WERI-Rb-1 (cell line): ENCODE measurements around the gene LNPEP.

Source experiments
- DNase-seq: peaks from one replicate; pipeline ENCODE4 v3.0.0-alpha.2; 2020
- H3K27ac ChIP-seq: fragments of 250-450 bp; sonication (Bioruptor Pico); 2 replicates; pipeline ENCODE4 v1.5.1; 2020; ENCODE audit warnings: mild to moderate bottlenecking, moderate library complexity
- H3K27me3 ChIP-seq: fragments of 250-450 bp; sonication (Bioruptor Pico); 2 replicates; pipeline ENCODE4 v1.5.1; 2021; ENCODE audit warnings: mild to moderate bottlenecking, low read depth, moderate library complexity; ENCODE audit not compliant: insufficient read depth, severe bottlenecking
- H3K36me3 ChIP-seq: fragments of 250-450 bp; sonication (Bioruptor Pico); 2 replicates; pipeline ENCODE4 v1.5.1; 2020; ENCODE audit warnings: mild to moderate bottlenecking, moderate library complexity
- H3K4me3 ChIP-seq: 2 replicates; pipeline ENCODE4 v1.5.1; 2011; ENCODE audit warnings: low read depth, mild to moderate bottlenecking, control low read depth, low read length
- H3K9me3 ChIP-seq: fragments of 250-450 bp; sonication (Bioruptor Pico); 2 replicates; pipeline ENCODE4 v1.5.1; 2021; ENCODE audit warnings: mild to moderate bottlenecking, moderate library complexity; ENCODE audit not compliant: severe bottlenecking
- CTCF ChIP-seq: IDR thresholded peaks from 2 replicates; pipeline ENCODE4 v1.5.1; 2011; ENCODE audit warnings: low read depth, mild to moderate bottlenecking, control low read depth, inconsistent platforms, low read length

The LNPEP gene

GRCh38 chr5:97049175-97049574, 113.3 kb downstream of the LNPEP start:
- H3K4me3 ChIP-seq = no peak overlapping the region
- no peak for DNase-seq
- no peak for TF ChIP-seq CTCF
- H3K9me3 ChIP-seq = no peaks in the 10 kb centered on the region
- no peaks in the 10 kb centered on the region for H3K36me3 ChIP-seq
- no peak overlapping the region for H3K27ac ChIP-seq
- H3K27me3 ChIP-seq = no peaks in the 10 kb centered on the region

GRCh38 chr5:97056263-97056662, 120.4 kb downstream of the LNPEP start:
- Histone ChIP-seq H3K9me3 (no peaks in the 10 kb centered on the region), H3K4me3 (no peak overlapping the region), H3K36me3 (no peaks in the 10 kb centered on the region), H3K27ac (no peak overlapping the region), H3K27me3 (no peaks in the 10 kb centered on the region)
- TF ChIP-seq CTCF = no peak
- no peak for DNase-seq

GRCh38 chr5:97062046-97062445, 126.2 kb downstream of the LNPEP start:
- no peak for TF ChIP-seq CTCF
- no peak for DNase-seq
- H3K9me3 ChIP-seq = no peaks in the 10 kb centered on the region
- H3K27me3 ChIP-seq = no peaks in the 10 kb centered on the region
- H3K27ac ChIP-seq = no peak overlapping the region
- no peak overlapping the region for H3K4me3 ChIP-seq
- H3K36me3 ChIP-seq = no peaks in the 10 kb centered on the region

GRCh38 chr5:97063251-97063650, 127.4 kb downstream of the LNPEP start:
- H3K27me3 ChIP-seq = no peaks in the 10 kb centered on the region
- H3K9me3 ChIP-seq = no peaks in the 10 kb centered on the region
- H3K27ac ChIP-seq = no peak overlapping the region
- H3K36me3 ChIP-seq = no peaks in the 10 kb centered on the region
- no peak for TF ChIP-seq CTCF
- DNase-seq = no peak
- H3K4me3 ChIP-seq = no peak overlapping the region

- H3K27me3 ChIP-seq = no peaks in the 10 kb centered on the region
- H3K27ac ChIP-seq = no peak overlapping the region
- no peak for DNase-seq
- H3K4me3 ChIP-seq = no peak overlapping the region
- H3K36me3 ChIP-seq = no peaks in the 10 kb centered on the region
- TF ChIP-seq CTCF = no peak
- H3K9me3 ChIP-seq = no peaks in the 10 kb centered on the region
Measured at GRCh38 chr5:97065475-97065874, 129.6 kb downstream of the LNPEP start.

- Histone ChIP-seq H3K27me3 (no peaks in the 10 kb centered on the region), H3K36me3 (no peaks in the 10 kb centered on the region), H3K4me3 (no peak overlapping the region), H3K9me3 (no peaks in the 10 kb centered on the region), H3K27ac (no peak overlapping the region)
- DNase-seq = no peak
- no peak for TF ChIP-seq CTCF
Measured at GRCh38 chr5:97067296-97067850, 131.5 kb downstream of the LNPEP start.
